K562 (cell line): ENCODE data around the gene FAM50A. TPM values are rescaled to one million over a fixed set of nuclear protein-coding genes. Genes with fewer than 3 reads are reported as not detected.

Experiments used
- CBX1 ChIP-seq: sonication (generic); IDR thresholded peaks from 2 replicates; pipeline ENCODE4 v1.6.1; 2016; ENCODE audit warnings: antibody characterized with exemption, low read depth, mild to moderate bottlenecking
- CREBBP ChIP-seq: IDR thresholded peaks from one replicate; pipeline ENCODE4 v1.6.1; 2012; ENCODE audit warnings: low read depth, mild to moderate bottlenecking, control low read depth, inconsistent platforms, low read length
- E4F1 ChIP-seq: fragments of 250-450 bp; sonication (Bioruptor Pico); IDR thresholded peaks from 2 replicates; pipeline ENCODE4 v1.5.0; 2021; ENCODE audit warnings: mild to moderate bottlenecking, borderline replicate concordance
- HCFC1 ChIP-seq: IDR thresholded peaks from 2 replicates; pipeline ENCODE4 v1.6.1; 2012; ENCODE audit warnings: low read depth, low read length, improper control_type of control experiment
- KAT2B ChIP-seq: IDR thresholded peaks from one replicate; pipeline ENCODE4 v1.6.1; 2012; ENCODE audit warnings: low read depth, mild to moderate bottlenecking, control low read depth, inconsistent platforms, low read length, moderate library complexity
- KLF10 ChIP-seq: fragments of 250-450 bp; sonication (Bioruptor Pico); IDR thresholded peaks from 2 replicates; pipeline ENCODE4 v1.6.1; 2021; ENCODE audit warnings: matching md5 sums
- NCOA6 ChIP-seq: fragments of 450-650 bp; IDR thresholded peaks from 2 replicates; pipeline ENCODE4 v1.6.1; 2017; ENCODE audit warnings: mild to moderate bottlenecking
- POLR3A ChIP-seq: IDR thresholded peaks from 2 replicates; pipeline ENCODE4 v1.6.1; 2011; ENCODE audit warnings: borderline replicate concordance, mild to moderate bottlenecking, moderate library complexity; ENCODE audit not compliant: insufficient read length, insufficient read depth; ENCODE audit errors: extremely low read depth
- RHOXF2B ChIP-seq: fragments of 250-450 bp; sonication (Bioruptor Pico); conservative IDR thresholded peaks from 2 replicates; pipeline ENCODE4 v1.5.1; 2021
- SRSF9 ChIP-seq: fragments of 200-400 bp; formaldehyde crosslinking; IDR thresholded peaks from 2 replicates; pipeline ENCODE4 v1.6.1; 2017; ENCODE audit warnings: low read depth, low read length, borderline replicate concordance
- TEAD1 ChIP-seq, 2 experiments: fragments of 450-650 bp in 1 of 2; sonication (generic) in 1 of 2; formaldehyde crosslinking; IDR thresholded peaks; 2 replicates each; pipeline versions ENCODE4 v1.4.0 to v1.8.0; 2020 to 2022; ENCODE audit warnings: mild to moderate bottlenecking in 2 of 2, missing genetic modification reagents in 1 of 2
- XRCC4 ChIP-seq: IDR thresholded peaks from one replicate; pipeline ENCODE4 v1.6.1; 2011; ENCODE audit not compliant: insufficient read depth, insufficient read length; ENCODE audit errors: extremely low read depth
- ZNF274 ChIP-seq: IDR thresholded peaks from 2 replicates; pipeline ENCODE4 v1.6.1; 2011; ENCODE audit warnings: low read depth, mild to moderate bottlenecking, low read length, moderate library complexity, borderline replicate concordance
- ZNF311 ChIP-seq: fragments of 250-450 bp; sonication (Bioruptor Pico); IDR thresholded peaks from 2 replicates; pipeline ENCODE4 v1.4.0; 2020; ENCODE audit warnings: mild to moderate bottlenecking, moderate library complexity
- ZNF354B ChIP-seq: fragments of 250-450 bp; sonication (Bioruptor Pico); IDR thresholded peaks from 2 replicates; pipeline ENCODE4 v1.4.0; 2020
- ZNF384 ChIP-seq: IDR thresholded peaks from 2 replicates; pipeline ENCODE4 v1.6.1; 2012; ENCODE audit warnings: low read depth, low read length, improper control_type of control experiment
- ZNF764 ChIP-seq: fragments of 250-450 bp; sonication (Bioruptor Pico); IDR thresholded peaks from 2 replicates; pipeline ENCODE4 v1.4.0; 2020; ENCODE audit warnings: low read depth, mild to moderate bottlenecking, moderate library complexity
- polyA plus RNA-seq, 8 experiments: library from polyadenylated mRNA; depleted of rRNA in 4 of 8; stranded (reverse) in 5 of 8; unstranded in 3 of 8; fragments of >200 nt; fragmentation: Nextera tagmentation in 2 of 8; fragmentation: Illumina TruSeq in 1 of 8; extraction: Ambion mirVana in 2 of 8; extraction: Trizol in 1 of 8; gene quantifications; 2 replicates each; pipeline versions ENCODE4 v1.2.1 to v1.2.3, GENCODE V29; 2011 to 2014; ENCODE audit warnings: inconsistent platforms in 1 of 8, missing spikeins in 1 of 8
- total RNA-seq, 7 experiments: library from RNA; depleted of rRNA in 6 of 7; stranded (reverse); fragments of >200 nt in 6 of 7; fragmentation: Illumina TruSeq in 2 of 7; extraction: Trizol in 2 of 7; gene quantifications; 2 replicates each; pipeline versions ENCODE4 v1.2.1 to v1.2.3, GENCODE V29; 2011 to 2021; ENCODE audit warnings: low replicate concordance in 1 of 7
- TF ChIP-seq, protein P1 (sequence below): fragments of 200-800 bp; sonication (Bioruptor generic); IDR thresholded peaks from 2 replicates; pipeline ENCODE4 v1.6.1; 2017; ENCODE audit warnings: missing genetic modification characterization, missing compliant biosample characterization
- TF ChIP-seq, protein P2 (sequence below): fragments of 200-800 bp; sonication (Bioruptor generic); IDR thresholded peaks from 2 replicates; pipeline ENCODE4 v1.6.1; 2016; ENCODE audit warnings: missing genetic modification characterization, missing compliant biosample characterization

Gene FAM50A
- total and polyA plus RNA-seq, 9 of the 15 experiments (the other 6 are each of a cell fraction or from before 2014, with no cell fraction given): 4.4 to 114 (median 67.3) TPM

DNA sequence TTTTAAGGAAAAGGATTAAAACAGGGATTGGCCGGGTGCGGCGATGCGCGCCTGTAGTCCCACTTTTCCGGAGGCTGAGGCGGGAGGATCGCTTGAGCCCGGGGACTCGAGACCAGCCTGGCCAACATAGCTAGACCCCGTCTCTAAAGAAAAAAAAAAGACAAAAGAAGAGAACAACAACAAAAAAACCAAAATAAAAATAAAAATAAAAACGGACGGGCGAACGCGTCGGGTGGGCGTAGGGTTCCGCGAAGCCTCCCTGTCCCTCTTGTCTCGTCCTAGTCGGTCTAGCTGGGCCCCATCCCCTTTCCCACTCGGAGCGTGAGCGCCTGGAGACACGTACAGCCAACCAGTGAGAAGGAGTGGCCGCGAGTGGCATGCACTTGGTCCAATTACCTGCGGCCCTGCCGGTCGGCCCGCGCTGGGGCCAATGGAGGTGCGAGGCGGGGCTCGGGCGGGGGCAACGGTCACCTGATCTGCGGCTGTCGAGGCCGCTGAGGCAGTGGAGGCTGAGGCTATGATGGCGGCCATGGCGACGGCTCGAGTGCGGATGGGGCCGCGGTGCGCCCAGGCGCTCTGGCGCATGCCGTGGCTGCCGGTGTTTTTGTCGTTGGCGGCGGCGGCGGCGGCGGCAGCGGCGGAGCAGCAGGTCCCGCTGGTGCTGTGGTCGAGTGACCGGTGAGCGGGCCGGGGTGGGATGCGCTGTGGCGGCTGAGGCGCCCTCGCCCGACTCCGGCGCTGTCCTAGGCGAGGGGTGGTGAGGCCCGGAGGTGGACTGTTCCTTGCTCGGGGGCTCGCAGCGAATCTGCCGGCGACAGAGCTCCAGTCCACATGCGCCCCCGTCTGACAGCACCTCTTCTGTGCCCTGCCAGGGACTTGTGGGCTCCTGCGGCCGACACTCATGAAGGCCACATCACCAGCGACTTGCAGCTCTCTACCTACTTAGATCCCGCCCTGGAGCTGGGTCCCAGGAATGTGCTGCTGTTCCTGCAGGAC, 15.5 kb upstream of the FAM50A start, which contains the start of gene ATP6AP1 (continued):
- no peak for TF ChIP-seq HCFC1
- TF ChIP-seq XRCC4: no peak
- no peak for TF ChIP-seq POLR3A
- TF ChIP-seq, protein P1, sequence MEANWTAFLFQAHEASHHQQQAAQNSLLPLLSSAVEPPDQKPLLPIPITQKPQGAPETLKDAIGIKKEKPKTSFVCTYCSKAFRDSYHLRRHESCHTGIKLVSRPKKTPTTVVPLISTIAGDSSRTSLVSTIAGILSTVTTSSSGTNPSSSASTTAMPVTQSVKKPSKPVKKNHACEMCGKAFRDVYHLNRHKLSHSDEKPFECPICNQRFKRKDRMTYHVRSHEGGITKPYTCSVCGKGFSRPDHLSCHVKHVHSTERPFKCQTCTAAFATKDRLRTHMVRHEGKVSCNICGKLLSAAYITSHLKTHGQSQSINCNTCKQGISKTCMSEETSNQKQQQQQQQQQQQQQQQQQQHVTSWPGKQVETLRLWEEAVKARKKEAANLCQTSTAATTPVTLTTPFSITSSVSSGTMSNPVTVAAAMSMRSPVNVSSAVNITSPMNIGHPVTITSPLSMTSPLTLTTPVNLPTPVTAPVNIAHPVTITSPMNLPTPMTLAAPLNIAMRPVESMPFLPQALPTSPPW: peak; percentile 90
- no peak for TF ChIP-seq KLF10
- TF ChIP-seq ZNF764 (CRISPR knock-in tag): no peak
- TF ChIP-seq E4F1 (CRISPR knock-in tag): no peak
- TF ChIP-seq, protein P2, sequence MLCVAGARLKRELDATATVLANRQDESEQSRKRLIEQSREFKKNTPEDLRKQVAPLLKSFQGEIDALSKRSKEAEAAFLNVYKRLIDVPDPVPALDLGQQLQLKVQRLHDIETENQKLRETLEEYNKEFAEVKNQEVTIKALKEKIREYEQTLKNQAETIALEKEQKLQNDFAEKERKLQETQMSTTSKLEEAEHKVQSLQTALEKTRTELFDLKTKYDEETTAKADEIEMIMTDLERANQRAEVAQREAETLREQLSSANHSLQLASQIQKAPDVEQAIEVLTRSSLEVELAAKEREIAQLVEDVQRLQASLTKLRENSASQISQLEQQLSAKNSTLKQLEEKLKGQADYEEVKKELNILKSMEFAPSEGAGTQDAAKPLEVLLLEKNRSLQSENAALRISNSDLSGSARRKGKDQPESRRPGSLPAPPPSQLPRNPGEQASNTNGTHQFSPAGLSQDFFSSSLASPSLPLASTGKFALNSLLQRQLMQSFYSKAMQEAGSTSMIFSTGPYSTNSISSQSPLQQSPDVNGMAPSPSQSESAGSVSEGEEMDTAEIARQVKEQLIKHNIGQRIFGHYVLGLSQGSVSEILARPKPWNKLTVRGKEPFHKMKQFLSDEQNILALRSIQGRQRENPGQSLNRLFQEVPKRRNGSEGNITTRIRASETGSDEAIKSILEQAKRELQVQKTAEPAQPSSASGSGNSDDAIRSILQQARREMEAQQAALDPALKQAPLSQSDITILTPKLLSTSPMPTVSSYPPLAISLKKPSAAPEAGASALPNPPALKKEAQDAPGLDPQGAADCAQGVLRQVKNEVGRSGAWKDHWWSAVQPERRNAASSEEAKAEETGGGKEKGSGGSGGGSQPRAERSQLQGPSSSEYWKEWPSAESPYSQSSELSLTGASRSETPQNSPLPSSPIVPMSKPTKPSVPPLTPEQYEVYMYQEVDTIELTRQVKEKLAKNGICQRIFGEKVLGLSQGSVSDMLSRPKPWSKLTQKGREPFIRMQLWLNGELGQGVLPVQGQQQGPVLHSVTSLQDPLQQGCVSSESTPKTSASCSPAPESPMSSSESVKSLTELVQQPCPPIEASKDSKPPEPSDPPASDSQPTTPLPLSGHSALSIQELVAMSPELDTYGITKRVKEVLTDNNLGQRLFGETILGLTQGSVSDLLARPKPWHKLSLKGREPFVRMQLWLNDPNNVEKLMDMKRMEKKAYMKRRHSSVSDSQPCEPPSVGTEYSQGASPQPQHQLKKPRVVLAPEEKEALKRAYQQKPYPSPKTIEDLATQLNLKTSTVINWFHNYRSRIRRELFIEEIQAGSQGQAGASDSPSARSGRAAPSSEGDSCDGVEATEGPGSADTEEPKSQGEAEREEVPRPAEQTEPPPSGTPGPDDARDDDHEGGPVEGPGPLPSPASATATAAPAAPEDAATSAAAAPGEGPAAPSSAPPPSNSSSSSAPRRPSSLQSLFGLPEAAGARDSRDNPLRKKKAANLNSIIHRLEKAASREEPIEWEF (CRISPR knock-in tag): no peak
- no peak for TF ChIP-seq CREBBP
- no peak for TF ChIP-seq ZNF274
- no peak for TF ChIP-seq RHOXF2B
- TF ChIP-seq ZNF384: no peak
- no peak for TF ChIP-seq CBX1
- no peak for TF ChIP-seq KAT2B
- no peak for TF ChIP-seq NCOA6
- no peak for TF ChIP-seq TEAD1 (CRISPR knock-in tag; IDR thresholded peaks at IDR 0.05)
- TF ChIP-seq ZNF311 (CRISPR knock-in tag): no peak
- no peak for TF ChIP-seq SRSF9
- no peak for TF ChIP-seq ZNF354B (CRISPR knock-in tag)
